CD4-positive, alpha-beta T cell treated with Interleukin-6 at 100 ng/mL for 8 hours (primary cell): ENCODE data around the gene ZNF606.

Source experiments
- DNase-seq: peaks from one replicate; pipeline ENCODE4 v3.0.0-alpha.2; 2020; ENCODE audit warnings: mixed read lengths, low spot score

The ZNF606 gene

GRCh38 chr19:58002384-58003173 is at the start of gene ZNF606:
Gene ZNF606 (minus strand): TSS chr19:58002820. CDS start chr19:58001319, 1,501 bp downstream.
- DNase-seq, result peak; percentile 81

GRCh38 chr19:58052256-58052655 is 49.6 kb upstream of the ZNF606 start:
- no peak for DNase-seq

DNA sequence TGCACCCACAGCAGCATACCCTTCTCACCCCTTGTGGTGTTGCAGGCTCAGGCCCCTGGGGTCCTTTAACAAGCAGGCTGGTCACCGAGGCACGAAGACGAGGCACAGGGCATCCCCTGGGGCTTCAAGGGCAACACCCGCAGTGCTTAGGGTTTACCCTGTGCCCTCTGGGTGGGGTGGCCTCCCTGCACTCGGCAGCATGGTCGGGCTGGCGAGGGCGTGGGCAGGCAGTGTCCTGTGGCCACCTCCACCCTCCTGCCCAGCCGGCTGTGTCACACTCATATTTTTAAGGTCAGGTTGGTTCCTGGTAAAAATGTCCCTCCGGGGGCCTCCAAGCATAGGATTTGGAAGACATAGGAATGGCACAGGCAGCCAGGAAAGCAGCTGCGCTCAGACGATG is 45.1 kb upstream of the ZNF606 start:
- no peak for DNase-seq

- DNase-seq, result no peak
Measured at GRCh38 chr19:58046856-58047255, 44.2 kb upstream of the ZNF606 start.

GRCh38 chr19:58045411-58046050 is 42.9 kb upstream of the ZNF606 start:
- no peak for DNase-seq

DNA sequence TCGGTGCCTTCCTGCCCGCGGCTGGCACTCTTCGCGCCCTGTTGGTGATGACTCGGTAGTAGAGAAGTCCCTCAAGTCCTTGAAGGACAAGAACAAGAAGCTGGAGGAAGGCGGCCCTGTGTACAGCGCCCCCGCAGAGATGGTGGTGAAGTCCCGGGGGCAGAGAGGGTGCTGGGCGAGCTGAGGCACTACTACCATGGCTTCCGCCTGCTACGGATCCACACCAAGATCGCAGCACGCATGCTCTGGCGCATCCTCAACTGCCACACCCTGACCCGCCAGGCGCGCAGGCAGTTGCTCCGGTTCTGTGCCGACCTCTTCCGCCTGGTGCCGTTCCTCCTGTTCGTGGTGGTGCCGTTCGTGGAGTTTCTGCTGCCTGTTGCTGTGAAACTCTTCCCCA is 42.3 kb upstream of the ZNF606 start:
- DNase-seq, result no peak

DNA sequence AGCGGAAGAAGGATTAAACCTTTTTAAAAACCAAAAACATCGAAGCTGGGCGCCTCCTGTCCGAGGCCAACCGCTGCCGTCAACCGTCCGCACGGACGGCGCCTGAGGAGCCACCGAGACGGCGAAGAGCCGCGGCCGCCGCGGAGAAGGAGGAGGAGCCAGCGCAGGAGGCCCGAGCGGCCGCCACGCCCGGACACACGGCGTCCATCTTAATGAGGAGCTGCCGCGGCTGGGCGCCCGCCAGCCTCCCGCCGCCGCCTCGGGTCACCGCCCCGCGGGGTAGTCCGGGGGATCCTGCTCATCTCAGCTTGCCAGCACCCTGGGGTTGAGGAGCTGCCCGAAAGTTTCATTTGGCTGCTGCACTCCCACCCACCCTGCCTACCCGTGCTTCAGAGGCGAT is 41.8 kb upstream of the ZNF606 start:
- no peak for DNase-seq

DNA sequence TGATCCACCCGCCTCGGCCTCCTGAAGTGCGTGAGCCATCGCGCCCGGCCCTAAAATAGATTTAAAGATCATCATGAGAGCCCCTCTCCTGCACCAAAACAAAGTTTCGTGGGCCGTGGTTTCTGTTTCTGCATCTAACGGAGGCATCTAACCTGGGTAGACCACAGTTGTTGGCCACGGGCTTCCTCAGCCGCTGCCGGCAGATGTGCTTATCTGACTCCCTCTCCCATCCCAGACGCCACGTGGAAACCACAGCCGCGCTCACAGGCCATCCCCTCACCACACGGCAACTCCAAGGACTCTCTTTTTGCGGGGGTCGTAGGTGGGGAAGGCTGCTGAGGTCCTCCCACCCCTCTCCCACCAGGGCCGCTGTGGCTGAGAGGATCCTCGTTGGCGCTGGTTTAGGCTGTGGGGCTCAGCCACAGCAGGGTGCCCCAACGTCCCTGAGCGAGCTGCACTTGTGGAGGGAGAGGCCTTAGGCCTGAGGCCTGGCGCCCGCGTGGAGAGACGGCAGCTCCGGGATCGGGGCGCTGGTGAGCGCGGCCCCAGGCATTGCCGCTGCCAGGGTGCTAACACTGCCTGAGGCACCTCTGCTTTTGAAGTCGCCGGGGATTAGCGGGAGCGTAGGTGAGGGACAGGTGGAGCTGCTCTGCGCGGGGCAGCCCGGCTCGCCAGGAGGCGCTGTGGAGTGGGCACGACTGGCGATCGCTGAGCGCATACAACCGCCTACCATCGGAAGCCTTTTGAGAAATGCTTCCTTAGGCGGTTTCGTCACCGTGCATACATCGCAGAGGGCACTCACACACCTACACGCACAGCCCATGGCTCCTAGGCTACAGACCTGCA is 40.1 kb upstream of the ZNF606 start:
- no peak for DNase-seq

DNA sequence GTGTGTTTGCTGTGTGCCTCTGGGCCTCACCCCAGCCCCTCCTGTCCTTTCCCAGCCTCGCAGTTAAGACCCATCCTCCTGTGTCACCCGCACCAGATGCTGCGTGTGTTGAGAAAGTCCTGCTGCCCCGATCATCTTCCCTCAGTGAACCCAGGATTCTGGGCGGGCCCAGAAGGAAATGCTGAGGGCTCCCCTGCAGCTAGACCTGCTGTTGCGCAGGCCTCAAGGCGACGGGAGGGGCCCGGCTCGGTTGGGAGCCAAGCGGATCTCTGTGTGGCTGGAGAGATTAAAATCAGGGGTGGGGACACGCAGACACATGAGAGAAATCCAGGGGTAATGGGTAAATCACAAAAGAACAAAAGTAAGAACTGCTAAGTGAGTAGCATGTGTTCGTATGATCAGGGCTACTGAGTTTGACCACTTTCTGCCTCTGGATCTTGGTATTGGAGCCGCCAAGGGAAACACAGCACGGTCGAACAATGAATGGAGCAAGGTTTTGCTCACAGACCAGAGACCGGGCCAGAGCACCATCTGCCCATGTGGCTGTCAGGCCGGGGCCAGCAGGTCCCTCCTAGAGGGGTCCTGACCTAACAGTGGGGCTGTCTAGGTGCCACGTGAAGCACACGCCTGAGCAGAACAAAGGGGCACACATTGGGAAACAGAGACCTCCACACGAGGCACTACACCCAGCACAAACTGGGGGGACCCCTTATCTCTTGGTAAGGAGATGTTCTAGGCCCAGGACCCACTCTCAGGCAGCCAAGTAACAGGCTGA is 38.3 kb upstream of the ZNF606 start:
- DNase-seq, result no peak

GRCh38 chr19:58038688-58039204 is 36.1 kb upstream of the ZNF606 start:
- DNase-seq, result no peak

GRCh38 chr19:58037927-58038687 is 35.5 kb upstream of the ZNF606 start:
- DNase-seq, result no peak

GRCh38 chr19:58035863-58036262 is 33.2 kb upstream of the ZNF606 start:
- DNase-seq, result no peak

DNA sequence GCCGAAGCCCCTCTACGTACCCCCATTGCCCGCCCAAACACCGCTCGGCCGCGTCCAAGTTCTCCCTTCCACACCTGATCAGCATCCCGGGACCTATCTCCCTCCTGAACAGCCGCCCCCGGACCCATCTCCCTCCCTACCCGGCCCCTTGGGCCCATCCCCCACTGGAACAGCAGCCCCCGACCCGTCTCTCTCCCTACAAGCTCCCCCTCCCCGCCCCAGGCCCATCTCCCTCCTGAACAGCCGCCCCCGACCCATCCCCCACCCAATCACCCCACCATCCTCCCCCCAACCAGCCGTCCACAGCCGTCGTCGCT is 31.8 kb upstream of the ZNF606 start:
- DNase-seq, result no peak

GRCh38 chr19:58033741-58034476 is 31.3 kb upstream of the ZNF606 start, which contains the start of gene ZSCAN1:
Gene ZSCAN1 (plus strand): TSS chr19:58034025. CDS start chr19:58037837, 3,812 bp downstream.
- DNase-seq, result peak; percentile 6

- no peak for DNase-seq
Measured at GRCh38 chr19:58024661-58025060, 22.0 kb upstream of the ZNF606 start.

GRCh38 chr19:58022283-58022660 is 19.7 kb upstream of the ZNF606 start:
- no peak for DNase-seq

DNA sequence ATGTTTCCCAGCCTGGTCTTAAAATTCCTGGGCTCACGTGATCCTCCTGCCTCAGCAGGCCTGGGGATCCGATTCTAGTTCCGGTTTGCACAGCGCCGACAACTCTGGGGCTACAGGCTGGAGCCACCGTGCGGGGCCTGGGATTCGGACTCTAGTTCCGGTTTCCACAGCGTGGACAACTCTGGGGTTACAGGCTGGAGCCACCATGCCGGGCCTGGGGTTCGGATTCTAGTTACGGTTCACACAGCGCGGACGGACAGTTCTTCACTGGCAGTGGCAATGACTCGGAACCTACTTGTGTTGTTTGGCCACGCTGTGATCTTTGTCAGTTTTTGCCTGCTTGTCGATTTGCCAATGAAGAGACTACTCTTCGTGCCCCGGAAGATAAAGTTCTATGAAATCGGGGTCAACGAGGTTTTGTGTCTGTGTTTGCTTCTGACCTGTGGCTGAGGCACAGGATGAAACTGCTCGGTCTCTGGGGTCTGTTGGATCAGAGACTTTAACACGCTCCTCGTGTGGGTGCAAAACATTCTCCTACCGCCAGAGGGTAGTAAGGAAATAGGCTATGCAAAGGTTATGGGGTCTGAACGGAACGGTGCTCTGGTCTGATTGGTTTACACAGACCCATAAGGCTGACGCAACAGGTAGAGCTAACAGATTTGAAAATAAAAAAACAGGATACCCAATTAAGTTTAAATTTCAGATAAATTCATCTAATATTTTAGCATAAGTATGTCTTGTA is 19.1 kb upstream of the ZNF606 start:
- peak; percentile 19 for DNase-seq

- DNase-seq, result no peak
Measured at GRCh38 chr19:58020129-58020528, 17.5 kb upstream of the ZNF606 start.

GRCh38 chr19:58014141-58014540 is 11.5 kb upstream of the ZNF606 start:
- no peak for DNase-seq

- no peak for DNase-seq
Measured at GRCh38 chr19:58010507-58010906, 7.9 kb upstream of the ZNF606 start.
